HEK293 (cell line): Measurements from ENCODE around the gene ASPSCR1.

ENCODE experiments used
- BCL6B ChIP-seq: fragments of 450-650 bp; formaldehyde crosslinking; IDR thresholded peaks from 2 replicates; pipeline ENCODE4 v1.5.1; 2017; ENCODE audit warnings: missing biosample characterization, missing genetic modification characterization
- GLIS2 ChIP-seq: fragments of 450-650 bp; formaldehyde crosslinking; IDR thresholded peaks from 2 replicates; pipeline ENCODE4 v1.5.1; 2016; ENCODE audit warnings: missing biosample characterization, missing genetic modification characterization
- HOXD13 ChIP-seq: sonication (generic); formaldehyde crosslinking; IDR thresholded peaks from 2 replicates; pipeline ENCODE4 v1.8.0; 2022; ENCODE audit warnings: missing genetic modification reagents, borderline replicate concordance
- KLF1 ChIP-seq: fragments of 450-650 bp; formaldehyde crosslinking; IDR thresholded peaks from 2 replicates; pipeline ENCODE4 v1.5.1; 2016; ENCODE audit warnings: missing biosample characterization, missing genetic modification characterization
- PBX3 ChIP-seq: sonication (generic); formaldehyde crosslinking; IDR thresholded peaks from 2 replicates; pipeline ENCODE4 v1.8.1; 2022; ENCODE audit warnings: mild to moderate bottlenecking, moderate library complexity, missing genetic modification reagents
- REST ChIP-seq: fragments of 450-650 bp; formaldehyde crosslinking; IDR thresholded peaks from 2 replicates; pipeline ENCODE4 v1.5.1; 2016; ENCODE audit warnings: missing biosample characterization, missing genetic modification characterization
- SALL2 ChIP-seq: fragments of 450-650 bp; formaldehyde crosslinking; IDR thresholded peaks from 2 replicates; pipeline ENCODE4 v1.5.0; 2017; ENCODE audit warnings: missing biosample characterization, mild to moderate bottlenecking, missing genetic modification characterization, borderline replicate concordance
- ZBTB7A ChIP-seq: fragments of 450-650 bp; formaldehyde crosslinking; IDR thresholded peaks from 2 replicates; pipeline ENCODE4 v1.5.1; 2016; ENCODE audit warnings: low read depth, missing biosample characterization, missing genetic modification characterization
- ZEB2 ChIP-seq: fragments of 450-650 bp; formaldehyde crosslinking; IDR thresholded peaks from 2 replicates; pipeline ENCODE4 v1.5.1; 2016; ENCODE audit warnings: missing biosample characterization, missing genetic modification characterization
- ZFP69B ChIP-seq: fragments of 450-650 bp; formaldehyde crosslinking; IDR thresholded peaks from 2 replicates; pipeline ENCODE4 v1.5.1; 2016; ENCODE audit warnings: missing biosample characterization, missing genetic modification characterization
- ZNF112 ChIP-seq: fragments of 450-650 bp; formaldehyde crosslinking; IDR thresholded peaks from 2 replicates; pipeline ENCODE4 v1.5.0; 2017; ENCODE audit warnings: missing biosample characterization, missing genetic modification characterization
- ZNF140 ChIP-seq: fragments of 450-650 bp; formaldehyde crosslinking; IDR thresholded peaks from 2 replicates; pipeline ENCODE4 v1.5.1; 2016; ENCODE audit warnings: missing biosample characterization, missing genetic modification characterization
- ZNF157 ChIP-seq: fragments of 450-650 bp; formaldehyde crosslinking; IDR thresholded peaks from 2 replicates; pipeline ENCODE4 v1.5.1; 2016; ENCODE audit warnings: missing biosample characterization, missing genetic modification characterization
- ZNF175 ChIP-seq: fragments of 450-650 bp; formaldehyde crosslinking; IDR thresholded peaks from 2 replicates; pipeline ENCODE4 v1.5.1; 2016; ENCODE audit warnings: missing biosample characterization, missing genetic modification characterization
- ZNF19 ChIP-seq: fragments of 450-650 bp; formaldehyde crosslinking; IDR thresholded peaks from 2 replicates; pipeline ENCODE4; 2016; ENCODE audit warnings: missing biosample characterization, missing genetic modification characterization, low read depth
- ZNF239 ChIP-seq: fragments of 450-650 bp; formaldehyde crosslinking; IDR thresholded peaks from 2 replicates; pipeline ENCODE4 v1.5.1; 2016; ENCODE audit warnings: missing biosample characterization, missing genetic modification characterization
- ZNF24 ChIP-seq: fragments of 450-650 bp; formaldehyde crosslinking; IDR thresholded peaks from 2 replicates; pipeline ENCODE4 v1.5.1; 2016; ENCODE audit warnings: missing biosample characterization, missing genetic modification characterization
- ZNF391 ChIP-seq: fragments of 450-650 bp; formaldehyde crosslinking; IDR thresholded peaks from 2 replicates; pipeline ENCODE4 v1.5.1; 2016; ENCODE audit warnings: low read depth, missing biosample characterization, missing genetic modification characterization, borderline replicate concordance
- ZNF48 ChIP-seq: fragments of 450-650 bp; formaldehyde crosslinking; IDR thresholded peaks from 2 replicates; pipeline ENCODE4 v1.5.1; 2016; ENCODE audit warnings: missing biosample characterization, missing genetic modification characterization
- ZNF510 ChIP-seq: fragments of 450-650 bp; formaldehyde crosslinking; IDR thresholded peaks from 2 replicates; pipeline ENCODE4 v1.5.1; 2018; ENCODE audit warnings: mild to moderate bottlenecking, missing genetic modification characterization, missing biosample characterization; ENCODE audit not compliant: insufficient replicate concordance
- ZNF514 ChIP-seq: fragments of 450-650 bp; formaldehyde crosslinking; IDR thresholded peaks from 2 replicates; pipeline ENCODE4 v1.5.1; 2016; ENCODE audit warnings: missing biosample characterization, missing genetic modification characterization
- ZNF544 ChIP-seq: fragments of 450-650 bp; formaldehyde crosslinking; IDR thresholded peaks from 2 replicates; pipeline ENCODE4 v1.5.0; 2017; ENCODE audit warnings: missing biosample characterization, missing genetic modification characterization
- ZNF549 ChIP-seq: fragments of 450-650 bp; IDR thresholded peaks from 2 replicates; pipeline ENCODE4 v1.5.1; 2018; ENCODE audit warnings: missing biosample characterization, missing genetic modification characterization, mild to moderate bottlenecking, inconsistent platforms, moderate library complexity
- ZNF571 ChIP-seq: fragments of 450-650 bp; formaldehyde crosslinking; IDR thresholded peaks from 2 replicates; pipeline ENCODE4 v1.5.0; 2017; ENCODE audit warnings: missing biosample characterization, missing genetic modification characterization
- ZNF621 ChIP-seq: fragments of 450-650 bp; formaldehyde crosslinking; IDR thresholded peaks from 2 replicates; pipeline ENCODE4 v1.5.1; 2017; ENCODE audit warnings: missing biosample characterization, missing genetic modification characterization
- ZNF664 ChIP-seq: fragments of 450-650 bp; formaldehyde crosslinking; IDR thresholded peaks from 2 replicates; pipeline ENCODE4 v1.5.1; 2016; ENCODE audit warnings: missing biosample characterization, missing genetic modification characterization
- ZNF830 ChIP-seq: fragments of 450-650 bp; IDR thresholded peaks from 2 replicates; pipeline ENCODE4 v1.5.0; 2018; ENCODE audit warnings: missing biosample characterization, missing genetic modification characterization, low read depth, mild to moderate bottlenecking, moderate library complexity
- ZSCAN30 ChIP-seq: fragments of 450-650 bp; IDR thresholded peaks from 2 replicates; pipeline ENCODE4 v1.5.1; 2018; ENCODE audit warnings: missing biosample characterization, mild to moderate bottlenecking, missing genetic modification characterization, moderate library complexity
- TF ChIP-seq, protein P1 (sequence below): fragments of 450-650 bp; formaldehyde crosslinking; IDR thresholded peaks from 2 replicates; pipeline ENCODE4 v1.5.1; 2016; ENCODE audit warnings: missing biosample characterization, missing genetic modification characterization
- TF ChIP-seq, protein P2 (sequence below): fragments of 450-650 bp; formaldehyde crosslinking; IDR thresholded peaks from 2 replicates; pipeline ENCODE4 v1.5.1; 2017; ENCODE audit warnings: missing biosample characterization, missing genetic modification characterization

The ASPSCR1 gene

DNA sequence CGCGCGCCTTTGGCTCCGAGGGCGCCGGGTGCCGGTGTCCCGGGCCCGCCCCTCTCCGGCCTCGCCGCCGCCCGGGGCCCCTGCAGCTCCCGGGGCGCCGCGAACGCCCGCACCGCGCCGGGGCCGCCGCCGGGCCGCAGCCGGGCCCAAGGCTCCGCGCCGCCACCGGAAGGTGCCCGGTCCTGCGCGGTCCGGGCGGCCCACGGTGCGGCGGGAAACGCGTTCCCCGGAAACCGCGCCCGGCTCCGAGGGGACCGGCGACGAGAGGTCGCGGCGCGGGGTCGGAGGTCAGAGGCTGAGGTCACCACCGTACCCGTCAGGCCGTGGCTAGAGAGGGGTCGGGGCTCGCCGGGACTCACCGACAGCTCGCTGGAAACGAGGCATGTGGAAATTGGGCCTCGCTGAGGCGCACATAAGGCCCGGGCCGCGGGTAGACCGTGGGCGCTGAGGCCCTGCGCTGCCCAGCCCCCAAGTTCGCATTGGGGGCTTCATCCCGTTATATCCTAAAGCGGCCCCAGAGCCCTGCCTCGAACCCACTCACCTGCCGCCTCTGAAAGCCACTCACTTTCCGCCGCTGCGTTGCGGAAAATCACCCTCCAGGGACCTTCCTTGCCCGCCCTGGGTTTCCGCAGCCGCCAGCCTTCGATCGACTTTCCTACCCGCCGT, 88.3 kb downstream of the ASPSCR1 start, which contains the start of gene DUS1L (continued):
- no peak for TF ChIP-seq ZNF112 (tag by site-specific recombination)
- TF ChIP-seq ZNF48 (tag by site-specific recombination): no peak
- TF ChIP-seq ZFP69B (tag by site-specific recombination): peak; percentile 56; the same call in 1 of the 2 replicates
- peak; percentile 76 for TF ChIP-seq ZEB2 (tag by site-specific recombination)
- TF ChIP-seq, protein P1, sequence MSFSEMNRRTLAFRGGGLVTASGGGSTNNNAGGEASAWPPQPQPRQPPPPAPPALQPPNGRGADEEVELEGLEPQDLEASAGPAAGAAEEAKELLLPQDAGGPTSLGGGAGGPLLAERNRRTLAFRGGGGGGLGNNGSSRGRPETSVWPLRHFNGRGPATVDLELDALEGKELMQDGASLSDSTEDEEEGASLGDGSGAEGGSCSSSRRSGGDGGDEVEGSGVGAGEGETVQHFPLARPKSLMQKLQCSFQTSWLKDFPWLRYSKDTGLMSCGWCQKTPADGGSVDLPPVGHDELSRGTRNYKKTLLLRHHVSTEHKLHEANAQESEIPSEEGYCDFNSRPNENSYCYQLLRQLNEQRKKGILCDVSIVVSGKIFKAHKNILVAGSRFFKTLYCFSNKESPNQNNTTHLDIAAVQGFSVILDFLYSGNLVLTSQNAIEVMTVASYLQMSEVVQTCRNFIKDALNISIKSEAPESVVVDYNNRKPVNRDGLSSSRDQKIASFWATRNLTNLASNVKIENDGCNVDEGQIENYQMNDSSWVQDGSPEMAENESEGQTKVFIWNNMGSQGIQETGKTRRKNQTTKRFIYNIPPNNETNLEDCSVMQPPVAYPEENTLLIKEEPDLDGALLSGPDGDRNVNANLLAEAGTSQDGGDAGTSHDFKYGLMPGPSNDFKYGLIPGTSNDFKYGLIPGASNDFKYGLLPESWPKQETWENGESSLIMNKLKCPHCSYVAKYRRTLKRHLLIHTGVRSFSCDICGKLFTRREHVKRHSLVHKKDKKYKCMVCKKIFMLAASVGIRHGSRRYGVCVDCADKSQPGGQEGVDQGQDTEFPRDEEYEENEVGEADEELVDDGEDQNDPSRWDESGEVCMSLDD (tag by site-specific recombination): peak; percentile 86
- TF ChIP-seq REST (tag by site-specific recombination): no peak
- peak; percentile 97 for TF ChIP-seq ZBTB7A
- TF ChIP-seq SALL2 (tag by site-specific recombination): peak; percentile 70; the same call in 1 of the 2 replicates
- TF ChIP-seq ZNF544 (tag by site-specific recombination): no peak
- TF ChIP-seq ZNF571: no peak
- TF ChIP-seq PBX3 (CRISPR knock-in tag): peak; percentile 85; the same call in 1 of the 2 replicates
- TF ChIP-seq ZSCAN30 (tag by site-specific recombination): peak; percentile 98
- TF ChIP-seq, protein P2, sequence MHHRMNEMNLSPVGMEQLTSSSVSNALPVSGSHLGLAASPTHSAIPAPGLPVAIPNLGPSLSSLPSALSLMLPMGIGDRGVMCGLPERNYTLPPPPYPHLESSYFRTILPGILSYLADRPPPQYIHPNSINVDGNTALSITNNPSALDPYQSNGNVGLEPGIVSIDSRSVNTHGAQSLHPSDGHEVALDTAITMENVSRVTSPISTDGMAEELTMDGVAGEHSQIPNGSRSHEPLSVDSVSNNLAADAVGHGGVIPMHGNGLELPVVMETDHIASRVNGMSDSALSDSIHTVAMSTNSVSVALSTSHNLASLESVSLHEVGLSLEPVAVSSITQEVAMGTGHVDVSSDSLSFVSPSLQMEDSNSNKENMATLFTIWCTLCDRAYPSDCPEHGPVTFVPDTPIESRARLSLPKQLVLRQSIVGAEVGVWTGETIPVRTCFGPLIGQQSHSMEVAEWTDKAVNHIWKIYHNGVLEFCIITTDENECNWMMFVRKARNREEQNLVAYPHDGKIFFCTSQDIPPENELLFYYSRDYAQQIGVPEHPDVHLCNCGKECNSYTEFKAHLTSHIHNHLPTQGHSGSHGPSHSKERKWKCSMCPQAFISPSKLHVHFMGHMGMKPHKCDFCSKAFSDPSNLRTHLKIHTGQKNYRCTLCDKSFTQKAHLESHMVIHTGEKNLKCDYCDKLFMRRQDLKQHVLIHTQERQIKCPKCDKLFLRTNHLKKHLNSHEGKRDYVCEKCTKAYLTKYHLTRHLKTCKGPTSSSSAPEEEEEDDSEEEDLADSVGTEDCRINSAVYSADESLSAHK (tag by site-specific recombination): peak; percentile 64
- no peak for TF ChIP-seq ZNF239 (tag by site-specific recombination)
- no peak for TF ChIP-seq ZNF514 (tag by site-specific recombination)
- no peak for TF ChIP-seq ZNF510 (tag by site-specific recombination)
- no peak for TF ChIP-seq ZNF830 (tag by site-specific recombination)
- TF ChIP-seq ZNF157 (tag by site-specific recombination): no peak
- peak; percentile 43 for TF ChIP-seq KLF1 (tag by site-specific recombination)
- no peak for TF ChIP-seq ZNF621 (tag by site-specific recombination)
- TF ChIP-seq GLIS2 (tag by site-specific recombination): no peak
- TF ChIP-seq HOXD13: no peak
- TF ChIP-seq ZNF19: no peak
- TF ChIP-seq ZNF175: no peak
- peak; percentile 78 for TF ChIP-seq ZNF24
- TF ChIP-seq ZNF140 (tag by site-specific recombination): no peak
- TF ChIP-seq BCL6B: no peak
- TF ChIP-seq ZNF664 (tag by site-specific recombination): 0 out of 2 replicates have a peak, but pooled peaks have one; percentile 34
- no peak for TF ChIP-seq ZNF549 (tag by site-specific recombination)
- peak; percentile 94 for TF ChIP-seq ZNF391 (tag by site-specific recombination)
